RWPE2 (cell line): ENCODE results near the gene ARAF.
A peak's percentile ranks its signal among the peaks of the same experiment; 100 is the strongest.

Source experiments
- ATAC-seq: fragments of 200-7000 bp; cut with Tn5 transposase; 3 replicates; pipeline ENCODE4 v1.9.1; 2021; ENCODE audit warnings: low read depth
- DNase-seq: peaks from one replicate; pipeline ENCODE4 v3.0.0-alpha.2; 2020; ENCODE audit warnings: low spot score
- H3K27ac ChIP-seq: fragments of 450-650 bp; 2 replicates; pipeline ENCODE4 v1.5.1; 2017; ENCODE audit warnings: mild to moderate bottlenecking; ENCODE audit not compliant: poor library complexity, severe bottlenecking
- H3K27me3 ChIP-seq: fragments of 250-450 bp; sonication (Bioruptor Pico); 2 replicates; pipeline ENCODE4 v1.5.1; 2021; ENCODE audit warnings: mild to moderate bottlenecking, moderate library complexity; ENCODE audit not compliant: insufficient read depth, poor library complexity, severe bottlenecking
- H3K36me3 ChIP-seq: fragments of 250-450 bp; sonication (Bioruptor Pico); 2 replicates; pipeline ENCODE4 v1.5.1; 2020; ENCODE audit warnings: low read depth, mild to moderate bottlenecking, moderate library complexity
- H3K4me1 ChIP-seq: fragments of 250-450 bp; sonication (Bioruptor Pico); 2 replicates; pipeline ENCODE4 v1.5.1; 2021; ENCODE audit warnings: mild to moderate bottlenecking, moderate library complexity; ENCODE audit not compliant: insufficient read depth, poor library complexity, severe bottlenecking
- H3K4me3 ChIP-seq: fragments of 250-450 bp; sonication (Bioruptor Pico); 2 replicates; pipeline ENCODE4 v1.5.1; 2021; ENCODE audit warnings: mild to moderate bottlenecking, moderate library complexity; ENCODE audit not compliant: severe bottlenecking
- H3K9me3 ChIP-seq: fragments of 250-450 bp; sonication (Bioruptor Pico); 2 replicates; pipeline ENCODE4 v1.5.1; 2021; ENCODE audit warnings: mild to moderate bottlenecking, moderate library complexity; ENCODE audit not compliant: severe bottlenecking
- TF ChIP-seq, protein P1 (sequence below): fragments of 450-650 bp; IDR thresholded peaks from one replicate; pipeline ENCODE4 v1.5.1; 2017; ENCODE audit warnings: mild to moderate bottlenecking, moderate library complexity; ENCODE audit not compliant: poor library complexity, severe bottlenecking

Gene ARAF

DNA sequence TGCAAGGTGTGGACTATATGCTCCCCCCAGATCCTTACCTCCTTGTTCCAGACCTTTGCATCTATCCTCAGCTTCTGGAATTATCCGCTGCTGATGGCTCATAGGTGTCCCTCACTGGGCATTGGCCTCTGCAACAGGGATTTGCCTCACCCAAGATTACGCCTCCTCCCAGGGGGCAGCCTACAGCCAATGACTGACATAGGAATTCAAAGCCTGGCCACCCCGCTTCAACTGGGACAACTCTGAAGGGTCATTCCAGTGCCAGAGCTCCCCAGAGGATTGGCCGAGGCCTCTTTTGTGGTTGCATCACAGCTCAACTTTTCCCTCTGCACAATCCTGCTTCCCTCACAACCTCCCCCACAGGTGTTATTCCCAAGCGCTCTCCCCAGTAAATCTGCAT, 53.6 kb downstream of the ARAF start:
- Histone ChIP-seq H3K4me1 (no peaks in the 10 kb centered on the region), H3K36me3 (no peaks in the 10 kb centered on the region), H3K27me3 (no peaks in the 10 kb centered on the region), H3K27ac (no peak overlapping the region), H3K4me3 (no peak overlapping the region), H3K9me3 (no peaks in the 10 kb centered on the region)
- TF ChIP-seq, protein P1, sequence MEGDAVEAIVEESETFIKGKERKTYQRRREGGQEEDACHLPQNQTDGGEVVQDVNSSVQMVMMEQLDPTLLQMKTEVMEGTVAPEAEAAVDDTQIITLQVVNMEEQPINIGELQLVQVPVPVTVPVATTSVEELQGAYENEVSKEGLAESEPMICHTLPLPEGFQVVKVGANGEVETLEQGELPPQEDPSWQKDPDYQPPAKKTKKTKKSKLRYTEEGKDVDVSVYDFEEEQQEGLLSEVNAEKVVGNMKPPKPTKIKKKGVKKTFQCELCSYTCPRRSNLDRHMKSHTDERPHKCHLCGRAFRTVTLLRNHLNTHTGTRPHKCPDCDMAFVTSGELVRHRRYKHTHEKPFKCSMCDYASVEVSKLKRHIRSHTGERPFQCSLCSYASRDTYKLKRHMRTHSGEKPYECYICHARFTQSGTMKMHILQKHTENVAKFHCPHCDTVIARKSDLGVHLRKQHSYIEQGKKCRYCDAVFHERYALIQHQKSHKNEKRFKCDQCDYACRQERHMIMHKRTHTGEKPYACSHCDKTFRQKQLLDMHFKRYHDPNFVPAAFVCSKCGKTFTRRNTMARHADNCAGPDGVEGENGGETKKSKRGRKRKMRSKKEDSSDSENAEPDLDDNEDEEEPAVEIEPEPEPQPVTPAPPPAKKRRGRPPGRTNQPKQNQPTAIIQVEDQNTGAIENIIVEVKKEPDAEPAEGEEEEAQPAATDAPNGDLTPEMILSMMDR, result no peak
- ATAC-seq (no peak), DNase-seq (no peak)

DNA sequence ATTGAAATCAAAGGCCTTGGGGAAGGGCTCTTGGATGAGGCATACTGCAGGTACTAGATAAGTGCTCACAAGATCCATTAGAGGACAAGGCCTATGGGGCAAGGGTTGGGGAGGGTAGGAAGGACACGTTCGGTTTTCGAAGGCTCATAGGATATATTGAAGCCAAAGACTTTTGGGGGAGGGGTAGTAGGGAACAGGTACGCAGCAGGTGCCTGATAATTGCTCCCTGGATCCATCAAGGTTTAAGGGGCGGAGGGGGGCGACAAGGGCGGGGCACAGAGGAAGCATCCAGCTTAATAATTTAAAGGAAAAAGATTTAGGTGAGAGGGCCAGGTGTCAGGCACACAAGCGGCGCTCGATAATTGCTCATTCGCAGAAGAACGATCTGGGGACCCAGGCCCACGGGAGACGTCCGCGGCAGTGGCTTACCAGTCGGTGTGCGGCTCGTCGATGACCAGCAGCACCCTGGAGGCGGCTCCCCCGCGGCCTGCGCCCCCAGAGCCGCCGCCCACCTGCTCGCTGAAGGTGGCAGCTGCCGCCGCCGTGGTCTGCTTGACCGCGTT, 58.0 kb downstream of the ARAF start:
- no peaks in the 10 kb centered on the region for H3K4me1 ChIP-seq
- ATAC-seq (no peak), DNase-seq (no peak)
- TF ChIP-seq, protein P1, result no peak
- no peaks in the 10 kb centered on the region for H3K36me3 ChIP-seq
- H3K9me3 ChIP-seq, result no peaks in the 10 kb centered on the region
- peak overlapping the region; percentile 23 for H3K4me3 ChIP-seq
- H3K27me3 ChIP-seq, result no peaks in the 10 kb centered on the region
- no peak overlapping the region for H3K27ac ChIP-seq

DNA sequence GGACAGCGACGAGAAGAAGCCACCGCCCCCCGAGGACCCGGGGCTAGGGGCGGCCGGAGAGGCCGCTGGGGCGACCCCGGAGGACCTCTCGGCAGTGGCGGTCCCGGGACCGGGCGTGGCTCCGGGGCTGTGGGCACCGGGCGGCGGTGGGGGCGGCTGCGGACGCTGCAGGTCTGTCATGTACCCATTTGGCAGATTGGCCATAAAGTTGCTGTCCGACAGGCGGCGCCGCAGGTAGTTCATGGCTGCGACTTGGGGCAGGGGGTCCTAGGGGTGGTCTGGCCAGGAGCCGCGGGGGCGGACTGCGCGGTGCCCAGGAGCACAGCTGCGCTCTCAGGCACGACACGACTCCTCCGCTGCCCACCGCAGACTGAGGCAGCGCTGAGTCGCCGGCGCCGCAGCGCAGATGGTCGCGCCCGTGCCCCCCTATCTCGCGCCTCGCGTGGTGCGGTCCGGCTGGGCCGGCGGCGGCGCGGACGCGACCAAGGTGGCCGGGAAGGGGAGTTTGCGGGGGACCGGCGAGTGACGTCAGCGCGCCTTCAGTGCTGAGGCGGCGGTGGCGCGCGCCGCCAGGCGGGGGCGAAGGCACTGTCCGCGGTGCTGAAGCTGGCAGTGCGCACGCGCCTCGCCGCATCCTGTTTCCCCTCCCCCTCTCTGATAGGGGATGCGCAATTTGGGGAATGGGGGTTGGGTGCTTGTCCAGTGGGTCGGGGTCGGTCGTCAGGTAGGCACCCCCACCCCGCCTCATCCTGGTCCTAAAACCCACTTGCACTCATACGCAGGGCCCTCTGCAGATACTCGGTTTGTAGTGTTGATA, 58.7 kb downstream of the ARAF start, which contains the start of gene SYN1:
SYN1 (minus strand) TSS at position 372 of the 817 bp plus-strand sequence; CDS start at position 243, 129 bp downstream.
- DNase-seq (no peak), ATAC-seq (peak; percentile 67)
- H3K36me3 ChIP-seq, result no peaks in the 10 kb centered on the region

DNA sequence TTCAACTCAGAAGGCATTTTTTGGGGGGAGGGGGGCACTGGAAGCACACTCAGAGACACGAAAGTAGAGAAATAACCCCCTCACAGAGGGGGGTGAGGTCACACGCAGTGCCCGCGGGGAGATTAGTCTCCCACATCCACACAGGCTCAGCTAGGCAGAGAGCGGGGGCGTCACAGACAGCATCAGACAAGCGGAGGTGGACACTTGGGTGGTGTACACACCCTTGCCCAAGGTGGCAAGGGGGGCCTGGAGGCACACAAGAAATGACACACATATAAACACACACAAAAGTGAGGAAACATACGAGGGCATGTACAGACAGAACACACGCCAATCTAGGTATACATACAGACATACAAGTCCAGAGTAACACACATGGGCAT, 59.3 kb downstream of the ARAF start:
- no peak overlapping the region for H3K4me3 ChIP-seq
- DNase-seq, result no peak

More for the DNA sequence above, 58.7 kb downstream of the ARAF start, which contains the start of gene SYN1:
- no peaks in the 10 kb centered on the region for H3K9me3 ChIP-seq
- TF ChIP-seq, protein P1, result no peak
- H3K27me3 ChIP-seq, result no peaks in the 10 kb centered on the region
- peak within 1 kb of the TSS; percentile 23 for H3K4me3 ChIP-seq
- H3K4me1 ChIP-seq, result no peaks in the 10 kb centered on the region
- H3K27ac ChIP-seq, result no peak within 1 kb of the TSS

More for the DNA sequence above, 59.3 kb downstream of the ARAF start:
- H3K27me3 ChIP-seq, result no peaks in the 10 kb centered on the region
- no peaks in the 10 kb centered on the region for H3K36me3 ChIP-seq
- no peak for ATAC-seq
- H3K4me1 ChIP-seq, result no peaks in the 10 kb centered on the region
- H3K27ac ChIP-seq, result no peak overlapping the region
- TF ChIP-seq, protein P1, result no peak
- H3K9me3 ChIP-seq, result no peaks in the 10 kb centered on the region
